Adrenal gland (tissue), 12 donors: ENCODE measurements around the gene DEPDC1B. TPM values are rescaled to one million over a fixed set of nuclear protein-coding genes. Genes with fewer than 3 reads are reported as not detected.

Experiments used
- DNase-seq, 7 donors: peaks; one replicate each; pipeline ENCODE4 v3.0.0-alpha.2; 2019 to 2020
- H3K27ac ChIP-seq, 5 donors: fragments of 200-600 bp; sonication (generic) in 4 of 5; 1 replicate in 3 of 5; 2 replicates in 2 of 5; pipeline versions ENCODE4 v1.5.1 to v1.8.0; 2016 to 2020; ENCODE audit warnings: mild to moderate bottlenecking in 1 of 5
- H3K27me3 ChIP-seq: fragments of 200-600 bp; 2 replicates; pipeline ENCODE4 v1.8.0; 2021
- H3K36me3 ChIP-seq, 2 donors: fragments of 200-600 bp; replicated peaks in 1 of 2; 1 replicate in 1 of 2; 2 replicates in 1 of 2; pipeline versions ENCODE4 v1.5.1 to v1.8.0; 2018 to 2022
- H3K4me1 ChIP-seq, 2 donors: fragments of 200-600 bp; replicated peaks in 1 of 2; 1 replicate in 1 of 2; 2 replicates in 1 of 2; pipeline versions ENCODE4 v1.5.1 to v1.8.0; 2018 to 2021
- H3K4me3 ChIP-seq, 4 donors: fragments of 200-600 bp; sonication (generic) in 3 of 4; one replicate each; pipeline ENCODE4 v1.5.1; 2016 to 2018
- H3K9me3 ChIP-seq, 3 donors: fragments of 200-600 bp; sonication (generic) in 1 of 3; replicated peaks in 1 of 3; 1 replicate in 2 of 3; 2 replicates in 1 of 3; pipeline versions ENCODE4 v1.5.1 to v1.8.0; 2016 to 2021
- CTCF ChIP-seq, 6 experiments: fragments of 450-650 bp in 4 of 6; fragments of 200-600 bp in 2 of 6; sonication (generic) in 1 of 6; IDR thresholded peaks; 1 replicate in 5 of 6; 2 replicates in 1 of 6; pipeline versions ENCODE4 v1.5.1 to v1.8.0; 2016 to 2021; ENCODE audit warnings: antibody characterized with exemption in 6 of 6, mild to moderate bottlenecking in 2 of 6, moderate library complexity in 1 of 6
- POLR2A ChIP-seq, 2 donors: fragments of 450-650 bp; IDR thresholded peaks; one replicate each; pipeline ENCODE4 v1.6.1; 2017; ENCODE audit warnings: antibody characterized with exemption in 2 of 2, mild to moderate bottlenecking in 2 of 2, moderate library complexity in 1 of 2
- WGBS, 4 donors: extraction: QIAGEN DNeasy Blood & Tissue Kit in 2 of 4; methylation state at CpG; one replicate each; pipeline versions ENCODE4 v1.1.5 to v1.1.7; 2013 to 2017; 5-methylcytosine and 5-hydroxymethylcytosine counted together
- intact Hi-C, 2 donors: fragments of 100-400 bp; cut with DNase I; formaldehyde crosslinking; loops; one replicate each; pipeline versions ENCODE4 v1.14.1 to v1.15.0; 2022 to 2023
- polyA plus RNA-seq, 3 donors: library from polyadenylated mRNA; stranded (reverse); fragments of 200-250 nt in 2 of 3; fragments of 350-450 nt in 1 of 3; fragmentation: Illumina TruSeq in 1 of 3; extraction: RNeasy Lipid Tissue Mini Kit (QIAGEN cat#74804) in 1 of 3; gene quantifications; one replicate each; pipeline ENCODE4 v1.2.3, GENCODE V29; 2013 to 2014
- total RNA-seq, 9 donors: library from RNA; depleted of rRNA in 4 of 9; stranded (reverse); fragments of >200 nt in 4 of 9; fragments of 120-200 nt in 1 of 9; fragmentation: NEBNext Ultra II Directional in 1 of 9; extraction: Animal tissue kit (Norgen Biotek cat#: 25700) in 1 of 9; gene quantifications; one replicate each; pipeline versions ENCODE4 v1.1.0 to v1.2.4, GENCODE V29; 2013 to 2023
- donor health status: healthy with polysubstance abuse.
- donor health status: Bipolar disorder and iron deficiency.
- donor health status: DM: yes; HTN: yes; CAD: no.
- donor health status: DM: no; HTN: no; CAD: no.
- donor health status: DM: no; HTN: no; CAD: no.
- donor health status: DM: yes; HTN: yes; CAD: no.

DEPDC1B gene
- total and polyA plus RNA-seq, 12 donors, result 0.08 to 7.0 (median 0.36) TPM; not detected in 1

DNA sequence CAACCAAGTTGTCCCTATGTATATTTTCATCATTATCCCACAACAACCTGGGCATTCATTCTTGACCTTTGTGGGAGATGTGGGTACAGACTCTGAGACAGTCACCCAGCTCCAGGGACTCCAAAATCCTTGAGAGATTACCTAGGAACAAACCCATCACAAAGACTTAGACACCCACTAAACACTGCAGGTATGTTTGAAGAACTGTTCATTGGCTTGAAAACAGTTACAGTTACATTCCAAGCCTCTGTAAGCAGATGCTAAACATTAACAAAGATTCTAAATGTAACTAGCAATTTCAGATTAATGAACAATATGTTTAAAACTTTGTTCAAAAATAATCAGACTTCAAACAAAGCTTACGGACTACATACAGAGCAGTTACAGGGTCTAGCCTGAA, 24.7 kb downstream of the DEPDC1B start:
- H3K27me3 ChIP-seq, result no peaks in the 10 kb centered on the region
- no peaks in the 10 kb centered on the region for H3K9me3 ChIP-seq
- H3K4me3 ChIP-seq, result no peak overlapping the region
- H3K4me1 ChIP-seq, result no peaks in the 10 kb centered on the region
- WGBS, 4 donors, result 90 to 100% (median 93%) methylated on average over 1 of the region's 1 CpG
- H3K36me3 ChIP-seq, result no peaks in the 10 kb centered on the region
- intact Hi-C loops, result loop anchor here in 1 of 2 donors (10.0 kb wide), 1 partner anchor 1260 kb away; no protein-coding TSS in a partner anchor
- no peak overlapping the region for H3K27ac ChIP-seq
- TF ChIP-seq POLR2A (IDR thresholded peaks at IDR 0.05) (no peak), CTCF (IDR thresholded peaks at IDR 0.05) (no peak)
- no peak for DNase-seq

DNA sequence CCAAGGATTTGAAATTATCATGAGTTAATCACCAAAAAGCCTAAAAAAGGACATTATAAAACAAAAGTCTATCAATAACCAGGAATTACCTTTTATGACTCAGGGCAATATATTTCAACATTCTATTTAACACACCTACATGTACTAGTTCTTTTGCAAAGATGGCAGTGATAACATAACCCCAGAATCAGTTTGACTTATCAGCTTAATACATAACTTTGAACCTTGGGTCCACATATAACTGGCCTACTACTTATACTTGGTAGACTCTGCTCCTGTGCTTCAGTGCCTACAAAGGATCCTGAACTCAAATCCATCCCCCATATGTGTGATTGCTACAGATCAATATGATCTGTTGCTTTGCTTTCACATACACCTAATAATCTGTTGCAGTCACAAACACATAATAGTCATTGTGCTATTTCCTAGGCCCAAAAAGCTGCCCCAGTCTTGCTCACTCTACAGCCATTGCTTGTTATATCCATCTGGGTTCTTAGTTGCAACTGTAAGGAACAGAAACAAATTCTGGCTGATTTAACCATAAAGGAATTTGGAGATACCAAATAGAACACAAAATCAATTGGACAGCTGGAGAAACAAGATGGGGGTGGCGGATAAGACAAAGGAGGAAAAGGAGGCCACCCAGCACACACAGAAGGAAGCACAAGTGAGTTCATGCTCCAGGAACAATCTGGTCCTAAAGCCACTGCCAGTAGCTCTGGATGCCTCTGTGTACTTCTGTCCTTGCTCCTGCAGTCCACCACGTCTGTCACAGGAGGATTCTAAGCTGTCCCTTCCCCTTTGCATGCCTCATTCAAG, 25.5 kb downstream of the DEPDC1B start:
- Histone ChIP-seq H3K9me3 (no peaks in the 10 kb centered on the region), H3K4me3 (no peak overlapping the region), H3K4me1 (no peaks in the 10 kb centered on the region), H3K27ac (no peak overlapping the region), H3K36me3 (no peaks in the 10 kb centered on the region), H3K27me3 (no peaks in the 10 kb centered on the region)
- WGBS, 4 donors, result 81 to 89% (median 87%) methylated on average over 2 of the region's 2 CpGs
- DNase-seq, result no peak
- TF ChIP-seq POLR2A (IDR thresholded peaks at IDR 0.05) (no peak), CTCF (IDR thresholded peaks at IDR 0.05) (no peak)
- intact Hi-C loops, result loop anchor here in 1 of 2 donors (10.0 kb wide), 1 partner anchor 1260 kb away; no protein-coding TSS in a partner anchor

DNA sequence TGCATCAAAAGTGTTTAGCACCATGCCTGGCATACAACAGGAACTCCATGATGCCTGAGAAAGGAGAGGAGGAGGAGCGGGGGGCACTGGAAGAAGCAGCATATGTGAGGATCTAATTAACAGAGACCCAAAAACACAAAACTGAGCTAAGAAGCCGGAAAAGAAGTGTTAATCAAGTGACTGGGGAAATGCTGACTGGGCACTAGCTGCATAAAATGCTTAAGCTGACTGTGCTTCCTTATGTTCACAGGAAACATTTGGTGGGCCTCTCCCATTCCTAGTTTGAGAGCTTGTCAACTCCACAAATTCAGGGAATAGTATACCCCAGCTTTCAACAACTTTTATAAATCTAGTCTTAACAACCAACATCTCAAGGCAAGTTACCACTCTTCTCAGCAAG, 26.6 kb downstream of the DEPDC1B start:
- Histone ChIP-seq H3K27me3 (no peaks in the 10 kb centered on the region), H3K4me1 (no peaks in the 10 kb centered on the region), H3K9me3 (no peaks in the 10 kb centered on the region), H3K36me3 (no peaks in the 10 kb centered on the region), H3K27ac (no peak overlapping the region), H3K4me3 (no peak overlapping the region)
- 79 to 89% (median 83%) methylated on average over 2 of the region's 2 CpGs for WGBS, 4 donors
- intact Hi-C loops, result loop anchor here in 1 of 2 donors (10.0 kb wide), 1 partner anchor 1261 kb away; no protein-coding TSS in a partner anchor
- TF ChIP-seq CTCF (IDR thresholded peaks at IDR 0.05), result no peak
- no peak for TF ChIP-seq POLR2A (IDR thresholded peaks at IDR 0.05)
- DNase-seq, result peak in 1 of 7 donors; percentile 9

GRCh38 chr5:60672693-60673264, 27.2 kb downstream of the DEPDC1B start:
- intact Hi-C loops, result loop anchor here in 1 of 2 donors (10.0 kb wide), 1 partner anchor 1262 kb away; no protein-coding TSS in a partner anchor
- 87 to 99% (median 95%) methylated on average over 3 of the region's 3 CpGs for WGBS, 4 donors
- Histone ChIP-seq H3K27me3 (no peaks in the 10 kb centered on the region), H3K9me3 (no peaks in the 10 kb centered on the region), H3K36me3 (no peaks in the 10 kb centered on the region), H3K4me3 (no peak overlapping the region), H3K27ac (no peak overlapping the region), H3K4me1 (no peaks in the 10 kb centered on the region)
- DNase-seq, result no peak
- TF ChIP-seq CTCF (IDR thresholded peaks at IDR 0.05) (no peak), POLR2A (IDR thresholded peaks at IDR 0.05) (no peak)
